Putamen (tissue), 1 donor: ENCODE results near the gene SERPINB6.
"Not testable (repeated sequence)": the region's sequence is repeated elsewhere in the genome, so short reads cannot be mapped to it uniquely, and the experiment has no call there.

Experiments
- DNase-seq: peaks from one replicate; pipeline ENCODE4 v3.0.0-alpha.2; 2016; ENCODE audit warnings: low spot score

The SERPINB6 gene

DNA sequence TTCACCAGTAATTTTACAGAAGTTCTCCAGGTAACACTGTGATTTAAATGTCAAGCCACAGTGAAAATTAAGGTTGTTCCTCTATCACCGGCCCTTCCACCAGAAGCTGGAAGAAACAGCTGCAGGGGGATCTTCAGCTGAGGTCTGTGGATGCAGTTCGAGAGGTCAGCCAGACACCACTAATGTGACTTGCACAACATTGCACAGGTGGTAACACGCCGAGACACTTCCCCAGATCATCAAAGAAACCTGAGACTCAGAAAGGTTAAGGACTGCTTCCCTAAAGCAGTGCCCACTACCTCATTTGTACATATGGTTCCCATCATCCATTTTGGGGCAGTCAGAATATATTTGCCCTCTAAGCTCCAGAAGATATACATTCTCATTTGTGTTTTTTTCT lies 60.2 kb downstream of the SERPINB6 start:
- no peak for DNase-seq

DNA sequence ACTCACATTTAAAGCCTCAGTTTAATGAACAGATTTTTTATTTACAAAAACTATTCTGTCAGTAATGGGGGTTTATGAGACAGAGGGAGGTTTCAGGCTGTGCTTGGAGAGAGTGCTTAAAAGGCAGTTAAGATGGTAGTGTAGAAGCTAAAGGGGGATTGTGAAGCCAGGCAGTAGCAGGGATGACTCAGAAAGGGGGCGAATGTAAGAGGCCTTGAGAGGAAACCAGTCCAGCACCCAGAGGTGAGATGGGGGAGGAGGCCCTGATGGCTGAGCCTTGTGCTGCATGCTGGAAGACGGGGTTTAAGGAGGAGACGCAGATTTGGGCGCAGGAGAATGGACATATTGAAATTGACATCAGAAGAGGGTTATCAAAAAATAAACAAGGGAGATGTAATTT lies 61.6 kb downstream of the SERPINB6 start:
- DNase-seq, result no peak

DNA sequence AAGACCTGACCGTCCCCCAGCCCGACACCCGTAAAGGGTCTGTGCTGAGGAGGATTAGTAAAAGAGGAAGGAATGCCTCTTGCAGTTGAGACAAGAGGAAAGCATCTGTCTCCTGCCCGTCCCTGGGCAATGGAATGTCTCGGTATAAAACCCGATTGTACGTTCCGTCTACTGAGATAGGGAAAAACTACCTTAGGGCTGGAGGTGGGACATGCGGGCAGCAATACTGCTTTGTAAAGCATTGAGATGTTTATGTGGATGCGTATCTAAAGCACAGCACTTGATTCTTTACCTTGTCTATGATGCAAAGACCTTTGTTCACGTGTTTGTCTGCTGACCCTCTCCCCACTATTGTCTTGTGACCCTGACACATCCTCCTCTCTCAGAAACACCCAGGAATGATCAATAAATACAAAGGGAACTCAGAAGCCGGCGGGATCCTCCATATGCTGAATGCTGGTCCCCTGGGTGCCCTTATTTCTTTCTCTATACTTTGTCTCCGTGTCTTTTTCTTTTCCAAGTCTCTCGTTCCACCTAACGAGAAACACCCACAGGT lies 62.2 kb downstream of the SERPINB6 start:
- not testable (repeated sequence) for DNase-seq

DNA sequence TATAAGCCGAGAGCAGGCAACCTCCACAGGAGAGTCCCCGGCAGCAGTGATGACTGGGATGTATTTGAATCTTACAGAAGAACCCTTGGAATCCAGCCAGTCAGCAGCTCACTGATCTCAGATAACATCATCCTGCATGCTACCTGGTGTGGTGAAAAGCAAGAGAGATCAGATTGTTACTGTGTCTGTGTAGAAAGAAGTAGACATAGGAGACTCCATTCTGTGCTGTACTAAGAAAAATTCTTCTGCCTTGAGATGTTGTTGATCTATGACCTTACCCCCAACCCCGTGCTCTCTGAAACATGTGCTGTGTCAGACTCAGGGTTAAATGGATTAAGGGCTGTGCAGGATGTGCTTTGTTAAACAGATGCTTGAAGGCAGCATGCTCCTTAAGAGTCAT lies 62.9 kb downstream of the SERPINB6 start:
- DNase-seq, result not testable (repeated sequence)

DNA sequence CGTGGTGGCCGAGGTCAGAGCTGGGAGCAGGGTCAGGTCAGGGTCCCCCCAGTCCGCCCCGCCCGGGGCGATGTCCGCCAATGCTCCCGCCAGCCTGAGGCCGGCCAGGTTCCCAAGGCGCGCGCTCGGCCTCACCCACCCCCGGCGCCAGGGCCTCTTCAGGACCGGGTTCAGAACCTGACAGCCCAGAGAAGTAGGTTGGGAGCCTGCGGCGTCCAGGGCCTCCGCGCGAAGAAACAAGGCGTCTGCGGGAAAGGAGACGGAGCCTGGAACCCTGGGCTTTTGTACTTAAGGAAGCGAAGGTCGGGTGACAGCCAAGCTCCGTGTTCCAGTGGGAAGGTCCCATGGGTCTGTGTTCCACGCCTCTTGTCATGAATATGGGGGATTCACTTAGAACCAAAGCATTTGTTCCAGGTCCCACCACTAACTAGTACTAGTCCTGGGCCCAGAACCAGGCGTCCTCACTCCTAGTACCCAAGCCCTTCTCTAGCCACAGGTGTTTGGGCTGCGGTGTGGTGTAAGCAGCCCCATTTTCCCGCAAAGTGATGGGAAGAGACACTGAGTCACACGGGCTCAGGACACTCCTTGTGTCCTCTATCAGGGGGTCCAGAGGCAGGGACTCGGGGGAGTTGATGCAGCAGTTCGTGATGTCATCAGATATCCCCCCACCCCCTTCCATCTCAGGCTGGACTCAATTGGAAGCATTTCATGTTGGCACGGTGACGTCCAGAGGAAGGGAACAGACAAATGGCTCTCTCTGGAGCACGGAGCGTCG lies 67.8 kb downstream of the SERPINB6 start:
- not testable (repeated sequence) for DNase-seq

DNA sequence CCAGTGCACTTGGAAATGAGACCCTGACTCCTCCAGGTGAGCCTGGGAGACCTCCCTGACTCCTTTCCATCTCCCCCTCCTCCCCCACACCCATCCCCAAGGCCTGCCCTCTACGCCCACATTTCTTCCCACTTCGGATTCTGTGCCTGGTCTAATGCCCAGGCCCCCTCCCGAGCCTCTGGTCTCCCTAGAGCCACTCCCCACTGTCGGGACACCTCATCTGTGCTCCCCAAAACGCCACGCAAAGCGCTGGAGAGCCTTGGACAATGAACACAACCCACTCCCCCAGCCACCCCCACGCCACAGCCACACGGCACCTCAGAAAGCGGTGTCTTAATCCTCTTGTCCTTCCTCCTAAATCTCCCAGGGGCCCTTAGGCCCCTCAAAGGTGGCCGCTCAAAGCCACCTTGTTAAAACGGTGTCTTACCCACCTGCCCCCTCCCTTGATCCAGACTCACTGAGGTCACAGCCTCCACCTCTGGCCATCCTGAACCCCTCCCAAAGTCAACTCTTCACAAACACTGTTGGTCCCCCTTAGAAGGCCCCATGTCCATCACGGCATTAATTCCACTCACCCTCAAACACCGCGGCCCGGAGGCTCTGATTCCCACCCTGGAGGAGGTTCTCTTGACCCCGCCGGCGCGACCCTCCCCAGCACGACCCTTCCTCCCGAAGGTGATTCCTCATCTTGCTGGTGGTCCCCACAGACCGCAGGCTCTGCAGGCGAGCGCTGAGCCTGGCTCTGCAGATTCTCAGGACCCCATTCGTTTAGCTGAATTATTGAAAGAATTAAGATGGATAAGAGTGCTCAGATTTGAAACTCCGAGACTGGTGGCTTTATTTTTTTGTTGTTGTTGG lies 69.5 kb downstream of the SERPINB6 start:
- DNase-seq, result not testable (repeated sequence)

DNA sequence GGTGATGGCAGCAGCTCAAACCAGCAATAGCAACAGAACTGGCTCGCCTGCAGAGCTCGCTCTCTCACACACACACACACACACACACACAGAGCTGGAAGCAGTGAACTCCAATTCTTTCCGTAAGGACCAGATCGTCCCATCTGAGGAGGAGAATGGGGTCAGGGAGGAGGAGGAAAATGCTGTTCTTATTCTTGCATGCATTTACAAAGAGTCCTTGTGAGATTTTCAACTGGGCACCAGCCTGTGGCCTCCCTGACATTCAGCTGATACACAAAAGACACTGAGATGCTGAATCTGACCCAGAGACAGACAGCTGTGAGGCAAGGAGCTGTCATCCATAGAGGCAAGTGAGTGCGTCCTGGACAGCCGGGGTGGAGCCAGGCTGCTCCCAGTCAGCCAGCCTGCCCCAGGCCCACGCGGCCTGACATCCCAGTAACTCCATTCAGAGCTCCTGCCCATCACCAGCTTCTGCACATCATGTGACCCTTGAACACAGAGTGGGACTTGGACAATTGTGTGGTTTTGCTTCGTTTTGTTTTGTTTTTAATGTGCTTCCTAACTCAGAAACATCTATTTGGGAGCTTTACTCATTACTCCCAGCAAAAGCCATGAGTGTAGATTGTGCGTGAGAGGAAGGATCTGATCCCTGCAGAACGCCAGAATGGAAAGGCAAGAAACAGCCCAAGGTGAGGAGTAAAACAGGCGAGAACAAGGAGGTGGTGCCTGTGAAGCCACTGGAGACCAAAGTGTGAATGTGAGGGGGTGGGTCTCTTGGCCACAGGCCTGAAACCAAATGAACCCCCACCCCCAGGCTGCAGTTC lies 70.3 kb downstream of the SERPINB6 start:
- peak; percentile 39 for DNase-seq

DNA sequence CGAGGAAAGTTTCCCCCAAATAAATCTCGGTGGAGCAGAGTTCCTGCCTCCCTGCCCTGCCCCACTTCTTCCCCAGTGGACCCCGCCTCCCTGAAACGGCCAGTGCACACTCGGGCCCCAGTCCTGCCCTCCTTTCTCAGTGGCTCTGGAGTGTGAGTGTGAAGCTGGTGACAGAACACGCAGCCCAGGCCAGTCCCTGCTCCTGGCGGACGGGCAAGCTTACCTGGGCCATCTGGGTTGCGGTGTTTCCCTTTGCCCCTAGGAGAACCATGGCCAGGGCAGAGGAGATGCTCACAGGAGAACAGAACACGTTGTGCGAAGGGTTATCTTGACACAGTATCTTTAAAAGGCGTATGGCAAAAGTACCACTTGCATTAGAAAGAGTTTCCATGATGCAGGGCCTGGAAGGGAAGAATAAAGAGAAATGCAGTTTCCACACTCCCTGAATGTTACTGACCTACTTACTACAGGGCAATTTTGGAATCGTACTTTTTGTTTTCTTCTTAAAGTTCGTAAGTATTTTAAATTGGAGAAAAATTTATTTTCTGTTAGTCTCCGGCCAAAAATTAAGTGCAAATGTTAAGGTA lies 71.1 kb downstream of the SERPINB6 start:
- DNase-seq, result no peak

DNA sequence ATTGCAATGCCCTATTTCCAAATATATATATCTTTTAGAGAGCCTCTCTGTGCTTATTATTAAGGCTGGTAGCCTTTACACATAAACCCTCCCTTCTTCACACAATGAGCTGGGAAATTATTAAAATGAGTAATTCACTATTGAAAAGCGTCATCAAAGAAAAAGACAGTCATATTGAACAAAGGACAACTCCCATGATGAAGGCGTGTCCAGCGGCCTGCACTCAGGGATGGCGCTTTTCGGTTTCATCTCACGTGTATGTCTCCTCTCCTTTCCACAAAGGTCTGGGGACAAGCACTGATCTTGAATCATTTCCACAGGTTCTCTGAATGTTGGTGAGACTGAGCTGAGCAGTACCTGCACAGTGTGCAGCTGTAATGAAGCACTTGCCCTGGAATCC lies 71.8 kb downstream of the SERPINB6 start:
- no peak for DNase-seq
